Trophoblast cell (in vitro differentiated cells and primary cell): ENCODE data around the gene CAMK1D.

Experiments used
- DNase-seq, 2 donors: peaks; one replicate each; pipeline ENCODE4 v3.0.0-alpha.2; 2016
- H2AFZ ChIP-seq: 2 replicates; pipeline ENCODE4 v1.6.1; 2013; ENCODE audit warnings: low read length, moderate library complexity, mild to moderate bottlenecking; ENCODE audit not compliant: insufficient read depth, poor library complexity
- H2AK5ac ChIP-seq: 2 replicates; pipeline ENCODE4 v1.6.1; 2013; ENCODE audit warnings: mild to moderate bottlenecking, low read length
- H2BK120ac ChIP-seq: 2 replicates; pipeline ENCODE4 v1.6.1; 2013; ENCODE audit warnings: low read length, mild to moderate bottlenecking, moderate library complexity; ENCODE audit not compliant: insufficient read depth, poor library complexity
- H2BK12ac ChIP-seq: 2 replicates; pipeline ENCODE4 v1.6.1; 2013; ENCODE audit warnings: mild to moderate bottlenecking, low read length, moderate library complexity
- H2BK5ac ChIP-seq: 2 replicates; pipeline ENCODE4 v1.6.1; 2013; ENCODE audit warnings: low read length, low read depth, moderate library complexity, mild to moderate bottlenecking; ENCODE audit not compliant: poor library complexity
- H3K14ac ChIP-seq: 2 replicates; pipeline ENCODE4 v1.6.1; 2013; ENCODE audit warnings: mild to moderate bottlenecking, low read length
- H3K18ac ChIP-seq: 2 replicates; pipeline ENCODE4 v1.6.1; 2013; ENCODE audit warnings: mild to moderate bottlenecking, low read length
- H3K23ac ChIP-seq: 2 replicates; pipeline ENCODE4 v1.6.1; 2013; ENCODE audit warnings: low read length
- H3K27ac ChIP-seq: 2 replicates; pipeline ENCODE4 v1.5.1; 2013; ENCODE audit warnings: low read depth, mild to moderate bottlenecking, inconsistent platforms, low read length, moderate library complexity
- H3K27me3 ChIP-seq: 2 replicates; pipeline ENCODE4 v1.6.1; 2013; ENCODE audit warnings: inconsistent platforms, mild to moderate bottlenecking, low read length, moderate library complexity; ENCODE audit not compliant: insufficient read depth
- H3K36me3 ChIP-seq, 2 experiments: 1 replicate in 1 of 2; 2 replicates in 1 of 2; pipeline ENCODE4 v1.6.1; 2013; ENCODE audit warnings: low read length in 2 of 2, mild to moderate bottlenecking in 2 of 2, moderate library complexity in 1 of 2; ENCODE audit not compliant: insufficient read depth in 2 of 2, control insufficient read depth in 1 of 2
- H3K4ac ChIP-seq: 2 replicates; pipeline ENCODE4 v1.6.1; 2013; ENCODE audit warnings: low read depth, mild to moderate bottlenecking, low read length, moderate library complexity
- H3K4me1 ChIP-seq, 2 experiments: 1 replicate in 1 of 2; 2 replicates in 1 of 2; pipeline ENCODE4 v1.6.1; 2013; ENCODE audit warnings: low read length in 2 of 2, mild to moderate bottlenecking in 2 of 2, moderate library complexity in 1 of 2; ENCODE audit not compliant: insufficient read depth in 2 of 2, control insufficient read depth in 1 of 2
- H3K4me2 ChIP-seq: 2 replicates; pipeline ENCODE4 v1.6.1; 2013; ENCODE audit warnings: inconsistent platforms, mild to moderate bottlenecking, low read length, moderate library complexity
- H3K4me3 ChIP-seq: 2 replicates; pipeline ENCODE4 v1.5.1; 2013; ENCODE audit warnings: mild to moderate bottlenecking, low read depth, low read length, inconsistent platforms
- H3K79me1 ChIP-seq: one replicate; pipeline ENCODE4 v1.6.1; 2013; ENCODE audit warnings: low read length
- H3K79me2 ChIP-seq: 2 replicates; pipeline ENCODE4 v1.6.1; 2013; ENCODE audit warnings: low read length, mild to moderate bottlenecking; ENCODE audit not compliant: control insufficient read depth, insufficient read depth, poor library complexity
- H3K9ac ChIP-seq: 2 replicates; pipeline ENCODE4 v1.6.1; 2013; ENCODE audit warnings: mild to moderate bottlenecking, low read length
- H3K9me3 ChIP-seq: 2 replicates; pipeline ENCODE4 v1.6.1; 2013; ENCODE audit warnings: low read depth, mild to moderate bottlenecking, control low read depth, inconsistent platforms, low read length; ENCODE audit not compliant: insufficient read depth
- H4K12ac ChIP-seq: 2 replicates; pipeline ENCODE4 v1.6.1; 2013; ENCODE audit warnings: low read depth, mild to moderate bottlenecking, low read length, moderate library complexity
- H4K8ac ChIP-seq: 2 replicates; pipeline ENCODE4 v1.6.1; 2013; ENCODE audit warnings: low read depth, mild to moderate bottlenecking, low read length, moderate library complexity
- H4K91ac ChIP-seq: one replicate; pipeline ENCODE4 v1.6.1; 2013; ENCODE audit warnings: low read depth, mild to moderate bottlenecking, low read length, moderate library complexity
- WGBS: extraction: QIAGEN DNeasy Blood & Tissue Kit; methylation state at CpG from one replicate; pipeline ENCODE4 v1.1.7; 2013; ENCODE audit warnings: missing lambda C conversion rate; ENCODE audit not compliant: insufficient read length, insufficient coverage; ENCODE audit errors: extremely low coverage; 5-methylcytosine and 5-hydroxymethylcytosine counted together

The CAMK1D gene

GRCh38 chr10:12782537-12782936 lies 433.2 kb downstream of the CAMK1D start:
- Histone ChIP-seq H2BK5ac (no peak overlapping the region), H3K23ac (no peak overlapping the region), H2AFZ (no peak overlapping the region), H4K8ac (peak overlapping the region; percentile 76), H3K18ac (no peak overlapping the region), H3K9me3 (no peaks in the 10 kb centered on the region), H2BK12ac (peak overlapping the region; percentile 67), H3K36me3 (no peaks in the 10 kb centered on the region), H3K9ac (peak overlapping the region; percentile 15), H3K4me3 (no peak overlapping the region), H3K27me3 (no peaks in the 10 kb centered on the region), H3K4me2 (no peak overlapping the region), H2BK120ac (no peak overlapping the region), H3K4me1 (peaks cover 16% of the 10 kb centered on the region in 2 experiments), H3K4ac (no peak overlapping the region), H3K27ac (no peak overlapping the region), H4K91ac (peak overlapping the region; percentile 13), H3K14ac (no peak overlapping the region), H4K12ac (no peak overlapping the region), H3K79me1 (peaks cover 2% of the 10 kb centered on the region), H2AK5ac (no peak overlapping the region), H3K79me2 (no peaks in the 10 kb centered on the region)
- peak; percentile 16 to 54 for DNase-seq
- no CpG with 5 or more reads among the region's 8 CpGs for WGBS

DNA sequence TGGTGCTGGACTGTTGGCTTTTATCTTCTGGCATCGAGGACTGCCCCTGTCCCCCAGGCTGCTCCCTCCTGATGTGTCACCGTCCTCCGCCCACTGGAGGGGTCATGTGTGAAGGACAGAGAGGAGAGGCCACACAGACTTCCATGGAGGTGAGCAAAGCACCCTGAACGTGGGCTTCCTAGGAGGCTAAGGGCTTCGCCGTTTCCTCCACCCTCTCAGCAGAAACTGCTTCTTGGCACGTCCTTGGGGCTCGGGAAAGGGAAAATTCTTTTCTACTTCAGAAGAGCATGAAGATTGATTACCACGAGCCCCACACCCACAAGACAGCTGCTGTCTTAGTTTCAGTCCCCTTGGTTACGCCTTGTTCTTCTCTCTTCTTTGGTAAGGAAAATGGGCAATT lies 433.9 kb downstream of the CAMK1D start:
- Histone ChIP-seq H3K4me1 (peaks cover 16% of the 10 kb centered on the region in 2 experiments), H2BK120ac (no peak overlapping the region), H3K9ac (no peak overlapping the region), H3K27me3 (no peaks in the 10 kb centered on the region), H3K4me2 (no peak overlapping the region), H2AK5ac (no peak overlapping the region), H3K79me2 (no peaks in the 10 kb centered on the region), H4K8ac (no peak overlapping the region), H3K9me3 (no peaks in the 10 kb centered on the region), H2AFZ (no peak overlapping the region), H3K27ac (no peak overlapping the region), H3K36me3 (no peaks in the 10 kb centered on the region), H3K79me1 (peaks cover 2% of the 10 kb centered on the region), H3K14ac (no peak overlapping the region), H4K12ac (no peak overlapping the region), H3K18ac (no peak overlapping the region), H2BK5ac (no peak overlapping the region), H2BK12ac (peak overlapping the region; percentile 11), H3K4me3 (no peak overlapping the region), H4K91ac (no peak overlapping the region), H3K23ac (no peak overlapping the region), H3K4ac (no peak overlapping the region)
- no CpG with 5 or more reads among the region's 10 CpGs for WGBS
- no peak for DNase-seq

GRCh38 chr10:12784646-12785045 lies 435.3 kb downstream of the CAMK1D start:
- no peaks in the 10 kb centered on the region for H3K79me2 ChIP-seq
- H3K23ac ChIP-seq: no peak overlapping the region
- H3K18ac ChIP-seq: no peak overlapping the region
- no peaks in the 10 kb centered on the region for H3K36me3 ChIP-seq
- no peak overlapping the region for H2BK120ac ChIP-seq
- no peak overlapping the region for H3K4ac ChIP-seq
- WGBS: no CpG with 5 or more reads among the region's 6 CpGs
- H3K14ac ChIP-seq: no peak overlapping the region
- no peak overlapping the region for H3K4me2 ChIP-seq
- H3K4me3 ChIP-seq: no peak overlapping the region
- H4K12ac ChIP-seq: no peak overlapping the region
- H3K27ac ChIP-seq: peak overlapping the region; percentile 54
- H2AFZ ChIP-seq: no peak overlapping the region
- H2BK5ac ChIP-seq: no peak overlapping the region
- H3K9me3 ChIP-seq: no peaks in the 10 kb centered on the region
- no peaks in the 10 kb centered on the region for H3K27me3 ChIP-seq
- no peak overlapping the region for H3K9ac ChIP-seq
- H3K4me1 ChIP-seq: peaks cover 16 to 18% of the 10 kb centered on the region in 2 experiments
- DNase-seq: peak; percentile 13 to 72
- no peak overlapping the region for H2BK12ac ChIP-seq
- no peak overlapping the region for H4K91ac ChIP-seq
- H2AK5ac ChIP-seq: no peak overlapping the region
- peaks cover 2% of the 10 kb centered on the region for H3K79me1 ChIP-seq
- no peak overlapping the region for H4K8ac ChIP-seq

GRCh38 chr10:12785415-12785831 lies 436.1 kb downstream of the CAMK1D start:
- H3K27me3 ChIP-seq: no peaks in the 10 kb centered on the region

More at GRCh38 chr10:12785415-12785831, 436.1 kb downstream of the CAMK1D start:
- H3K4me3 ChIP-seq: no peak overlapping the region
- peak overlapping the region; percentile 7 for H2BK120ac ChIP-seq
- WGBS: no CpG with 5 or more reads among the region's 12 CpGs
- H3K9me3 ChIP-seq: no peaks in the 10 kb centered on the region
- no peak overlapping the region for H2BK5ac ChIP-seq
- H3K27ac ChIP-seq: peak overlapping the region; percentile 54
- H4K8ac ChIP-seq: peak overlapping the region; percentile 9
- H3K9ac ChIP-seq: no peak overlapping the region
- peak; percentile 76 to 92 for DNase-seq
- no peaks in the 10 kb centered on the region for H3K36me3 ChIP-seq
- H3K14ac ChIP-seq: no peak overlapping the region
- no peak overlapping the region for H2AFZ ChIP-seq
- H4K12ac ChIP-seq: no peak overlapping the region
- H3K79me2 ChIP-seq: no peaks in the 10 kb centered on the region
- no peak overlapping the region for H2AK5ac ChIP-seq
- peak overlapping the region; percentile 24 for H3K4me2 ChIP-seq
- H3K4ac ChIP-seq: no peak overlapping the region
- H3K23ac ChIP-seq: no peak overlapping the region
- peak overlapping the region; percentile 20 for H4K91ac ChIP-seq
- H3K18ac ChIP-seq: no peak overlapping the region
- H3K4me1 ChIP-seq: peaks cover 18 to 19% of the 10 kb centered on the region in 2 experiments
- peaks cover 2% of the 10 kb centered on the region for H3K79me1 ChIP-seq
- no peak overlapping the region for H2BK12ac ChIP-seq
